Upper lobe of right lung (tissue), 1 donor: ENCODE data around the gene ZNF182. TPM values are rescaled to one million over a fixed set of nuclear protein-coding genes. Genes with fewer than 3 reads are reported as not detected.
"Not testable (repeated sequence)": the region's sequence is repeated elsewhere in the genome, so short reads cannot be mapped to it uniquely, and the experiment has no call there.

Experiments
- ATAC-seq: fragments of 200-7000 bp; cut with Tn5 transposase; one replicate; pipeline ENCODE4 v1.9.1; 2020; ENCODE audit warnings: mild to moderate bottlenecking, moderate library complexity
- DNase-seq: peaks from one replicate; pipeline ENCODE4 v3.0.0-alpha.2; 2020
- H3K27ac ChIP-seq: fragments of 200-600 bp; one replicate; pipeline ENCODE4 v1.8.0; 2022
- H3K27me3 ChIP-seq: fragments of 200-600 bp; one replicate; pipeline ENCODE4 v1.8.0; 2022; ENCODE audit warnings: mild to moderate bottlenecking
- H3K36me3 ChIP-seq: fragments of 200-600 bp; one replicate; pipeline ENCODE4 v1.8.0; 2022
- H3K4me1 ChIP-seq: fragments of 200-600 bp; one replicate; pipeline ENCODE4 v1.8.0; 2022
- H3K4me3 ChIP-seq: fragments of 200-600 bp; one replicate; pipeline ENCODE4 v1.8.0; 2022; ENCODE audit warnings: mild to moderate bottlenecking
- H3K9me3 ChIP-seq: fragments of 200-600 bp; one replicate; pipeline ENCODE4 v1.8.0; 2022
- CTCF ChIP-seq: fragments of 200-600 bp; IDR thresholded peaks from one replicate; pipeline ENCODE4 v1.8.0; 2022; ENCODE audit warnings: antibody characterized with exemption
- intact Hi-C: fragments of 100-400 bp; cut with DNase I; formaldehyde crosslinking; loops from one replicate; pipeline ENCODE4 v1.11.0; 2022
- total RNA-seq: library from RNA; stranded (reverse); fragmentation: NEBNext Ultra II Directional; extraction: Animal tissue kit (Norgen Biotek cat#: 25700); gene quantifications from one replicate; pipeline ENCODE4 v1.2.1, GENCODE V29; 2021
- donor health status: DM: no; HTN: yes; CAD: no; lungs with severe emphysema.

ZNF182 gene
- total RNA-seq, 1 donor from 2014 or later = 5.0 TPM

DNA sequence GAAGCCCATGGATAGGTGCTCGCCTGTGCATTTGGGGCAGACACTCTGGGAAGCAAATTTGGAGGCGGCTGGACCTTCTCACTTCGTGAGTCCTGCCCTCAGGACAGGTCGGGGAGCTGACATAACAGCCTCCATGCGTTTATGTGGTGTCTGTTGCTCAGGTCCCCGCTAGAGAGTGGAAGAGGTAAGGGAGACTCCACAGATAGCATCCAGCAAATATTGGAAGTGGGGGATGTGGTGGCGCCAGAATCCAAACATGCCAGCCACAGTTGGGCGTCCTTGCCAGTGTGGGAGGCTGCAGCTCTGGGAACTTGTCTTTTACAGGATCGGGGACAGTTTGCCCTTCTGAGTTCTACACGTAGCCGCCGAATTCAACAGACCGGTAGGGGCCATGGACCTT, 47.8 kb downstream of the ZNF182 start:
- Histone ChIP-seq H3K4me1 (no peaks in the 10 kb centered on the region), H3K27me3 (no peaks in the 10 kb centered on the region), H3K27ac (no peak overlapping the region), H3K4me3 (no peak overlapping the region), H3K9me3 (no peaks in the 10 kb centered on the region), H3K36me3 (no peaks in the 10 kb centered on the region)
- no peak for ATAC-seq
- no peak for DNase-seq
- TF ChIP-seq CTCF = no peak
- intact Hi-C loops = no loop called here

DNA sequence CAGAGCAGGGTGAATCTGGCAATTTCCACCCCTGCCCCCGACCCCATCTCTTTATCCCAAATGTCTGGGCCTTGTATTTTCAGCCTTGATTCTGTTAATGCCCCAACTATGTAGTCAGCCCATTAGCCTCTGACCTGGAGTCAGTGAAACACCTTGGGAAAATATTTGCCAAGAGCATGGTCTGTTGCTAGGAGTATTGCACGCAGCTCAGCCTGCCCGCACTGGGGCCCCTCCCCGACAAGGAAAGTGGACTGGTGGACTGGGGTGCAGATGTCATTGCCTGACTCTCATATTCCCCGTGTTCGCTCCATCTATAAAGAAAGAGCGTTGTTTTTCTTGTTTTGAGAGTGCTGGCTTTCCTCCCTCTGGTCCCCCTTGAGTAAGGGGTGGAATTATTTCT, 48.5 kb downstream of the ZNF182 start:
- H3K36me3 ChIP-seq, DNase-seq, H3K4me1 ChIP-seq, H3K9me3 ChIP-seq, H3K27ac ChIP-seq, H3K27me3 ChIP-seq, H3K4me3 ChIP-seq, intact Hi-C loops, ATAC-seq: not testable (repeated sequence)

DNA sequence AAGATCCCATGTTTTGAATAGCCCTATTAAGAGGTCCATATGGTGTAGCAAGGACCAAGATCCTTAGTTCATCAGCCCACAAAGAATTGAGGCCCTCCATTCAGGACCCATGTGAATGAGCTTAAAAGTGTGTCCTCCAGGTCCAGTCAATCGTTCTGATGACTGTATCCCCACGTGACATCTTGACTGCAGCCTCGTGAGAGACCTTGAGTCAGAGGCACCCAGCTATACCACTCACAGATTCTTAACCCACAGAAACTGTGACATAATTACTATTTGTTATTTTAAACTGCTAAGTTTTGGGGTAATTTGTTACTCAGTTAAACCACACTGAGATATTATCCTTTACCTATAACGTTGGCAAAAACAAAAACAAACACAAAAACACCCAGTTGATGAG, 62.4 kb downstream of the ZNF182 start:
- Histone ChIP-seq H3K9me3 (no peaks in the 10 kb centered on the region), H3K4me1 (no peaks in the 10 kb centered on the region), H3K27ac (no peak overlapping the region), H3K4me3 (no peak overlapping the region), H3K36me3 (no peaks in the 10 kb centered on the region), H3K27me3 (no peaks in the 10 kb centered on the region)
- DNase-seq (no peak), ATAC-seq (no peak)
- TF ChIP-seq CTCF = no peak
- intact Hi-C loops = no loop called here

DNA sequence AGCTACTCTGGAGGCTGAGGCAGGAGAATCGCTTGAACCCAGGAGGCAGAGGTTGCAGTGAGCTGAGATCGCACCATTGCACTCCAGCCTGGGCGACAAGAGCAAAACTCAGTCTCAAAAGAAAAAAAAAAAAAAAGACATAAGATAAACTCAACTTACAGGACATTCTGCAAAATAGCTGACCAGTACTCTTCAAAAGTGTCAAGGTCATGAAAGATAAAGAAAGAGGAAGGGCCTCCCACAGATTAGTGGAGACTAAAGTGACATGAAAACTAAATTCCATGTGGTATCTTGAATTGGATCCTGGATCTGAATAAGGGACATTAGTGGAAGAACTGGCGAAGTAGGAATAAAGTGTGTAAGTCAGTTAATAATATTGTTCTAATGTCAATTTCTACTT, 63.3 kb downstream of the ZNF182 start:
- no peaks in the 10 kb centered on the region for H3K9me3 ChIP-seq
- no peak for DNase-seq
- no peaks in the 10 kb centered on the region for H3K36me3 ChIP-seq
- ATAC-seq = no peak
- no peaks in the 10 kb centered on the region for H3K27me3 ChIP-seq
- no peak overlapping the region for H3K4me3 ChIP-seq
- intact Hi-C loops = no loop called here
- no peaks in the 10 kb centered on the region for H3K4me1 ChIP-seq
- TF ChIP-seq CTCF = no peak
- no peak overlapping the region for H3K27ac ChIP-seq

DNA sequence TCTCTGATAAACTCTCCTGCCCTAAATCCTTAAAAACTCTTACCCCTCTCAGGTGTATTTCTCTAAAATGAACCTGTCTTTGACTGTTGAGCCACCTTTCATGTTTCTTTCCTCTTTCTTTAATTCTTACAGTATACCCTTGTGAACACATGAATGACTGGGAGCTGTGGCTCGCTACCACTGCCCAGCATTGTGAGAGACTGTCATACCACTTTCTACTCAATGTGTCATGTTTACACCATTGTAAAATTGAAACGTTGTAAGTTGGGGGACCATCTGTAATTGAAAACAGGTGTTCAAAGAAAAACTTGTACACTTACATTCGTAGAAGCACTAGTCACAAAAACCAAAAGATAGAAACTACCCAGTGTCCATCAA, 66.9 kb downstream of the ZNF182 start:
- TF ChIP-seq CTCF = no peak
- no peaks in the 10 kb centered on the region for H3K36me3 ChIP-seq
- H3K9me3 ChIP-seq = no peaks in the 10 kb centered on the region
- H3K4me3 ChIP-seq = no peak overlapping the region
- intact Hi-C loops = no loop called here
- no peak overlapping the region for H3K27ac ChIP-seq
- no peaks in the 10 kb centered on the region for H3K27me3 ChIP-seq
- no peak for ATAC-seq
- no peaks in the 10 kb centered on the region for H3K4me1 ChIP-seq
- DNase-seq = no peak

DNA sequence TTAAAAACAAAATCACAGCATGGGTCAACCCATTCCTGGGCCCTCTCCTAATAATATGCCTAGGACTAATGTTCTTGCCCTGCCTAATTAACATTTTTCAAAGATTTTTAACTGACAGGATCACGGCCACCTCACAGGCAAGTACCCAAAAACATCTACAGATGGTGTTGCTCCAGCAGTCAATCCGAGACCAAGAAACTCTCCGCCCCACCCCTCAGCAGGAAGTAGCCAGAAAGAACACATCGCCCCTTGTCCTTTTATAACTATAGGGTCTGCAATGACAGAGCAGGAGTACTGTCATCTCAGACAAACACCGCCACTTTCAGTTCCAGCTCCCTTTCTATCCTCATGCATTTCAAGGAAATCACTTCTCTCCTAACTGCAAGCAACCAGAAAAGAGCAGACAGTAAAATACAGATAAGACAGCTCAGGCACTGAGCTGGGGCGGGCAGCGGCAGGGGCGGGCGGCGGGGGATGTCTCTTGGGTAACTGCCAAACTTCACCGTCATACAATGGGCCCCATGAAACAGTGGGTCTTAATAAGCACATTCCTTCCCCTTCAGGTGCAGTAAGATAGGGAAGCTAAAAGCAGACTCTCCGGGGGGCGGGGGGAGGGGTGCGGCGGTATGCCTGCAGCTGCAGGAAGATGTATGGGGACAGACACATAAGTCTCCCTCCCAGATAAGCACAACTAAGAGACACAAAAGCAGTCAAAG, 67.4 kb downstream of the ZNF182 start:
- H3K27ac ChIP-seq = no peak overlapping the region
- intact Hi-C loops = no loop called here
- H3K4me3 ChIP-seq = no peak overlapping the region
- ATAC-seq (no peak), DNase-seq (no peak)
- H3K4me1 ChIP-seq = no peaks in the 10 kb centered on the region
- no peaks in the 10 kb centered on the region for H3K27me3 ChIP-seq
- H3K9me3 ChIP-seq = no peaks in the 10 kb centered on the region
- H3K36me3 ChIP-seq = no peaks in the 10 kb centered on the region
- TF ChIP-seq CTCF = no peak
